Measurements from ENCODE around the gene SIGLEC6.

The SIGLEC6 gene

GRCh38 chr19:51546650-51547396 is 15.4 kb upstream of the SIGLEC6 start:
- peaks cover 0 to 27% (median 0%) of the 10 kb centered on the region in 11 experiments; a peak in 2 of 22 replicates for H4K20me1 ChIP-seq
- H3K9ac ChIP-seq, result peak overlapping the region in 8 of 11 experiments; percentile 62 to 76 (median 72); a peak in 16 of 22 replicates
- H3K9me3 ChIP-seq (replicated peaks in 1 of 11), result no peaks in the 10 kb centered on the region
- H3K36me3 ChIP-seq, result no peaks in the 10 kb centered on the region
- peak overlapping the region; percentile 70 to 97 (median 92) for H3K4me2 ChIP-seq
- TF ChIP-seq Cebpa-rat (IDR thresholded peaks at IDR 0.05), result peak in 9 of 11 experiments; percentile 53 to 94 (median 86); a peak in 18 of 22 replicates
- H3K27me3 ChIP-seq, result peaks cover 0 to 9% (median 0%) of the 10 kb centered on the region in 11 experiments; a peak in 3 of 22 replicates
- peaks cover 60 to 94% (median 79%) of the 10 kb centered on the region in 10 experiments for H3K4me1 ChIP-seq
- H3K27ac ChIP-seq, result peak overlapping the region in 9 of 11 experiments; percentile 53 to 93 (median 88); a peak in 18 of 22 replicates
- H3K4me3 ChIP-seq, result peak overlapping the region in 4 of 10 experiments; percentile 15 to 39 (median 30); a peak in 6 of 20 replicates

- peaks cover 54 to 88% (median 73%) of the 10 kb centered on the region in 10 experiments for H3K4me1 ChIP-seq
- no peak for TF ChIP-seq Cebpa-rat (IDR thresholded peaks at IDR 0.05)
- no peaks in the 10 kb centered on the region for H3K9me3 ChIP-seq (replicated peaks in 1 of 11)
- peaks cover 0 to 26% (median 0%) of the 10 kb centered on the region in 11 experiments; a peak in 2 of 22 replicates for H4K20me1 ChIP-seq
- peaks cover 0 to 13% (median 0%) of the 10 kb centered on the region in 11 experiments; a peak in 3 of 22 replicates for H3K27me3 ChIP-seq
- peak overlapping the region in 9 of 11 experiments; percentile 34 to 93 (median 88); a peak in 18 of 22 replicates for H3K27ac ChIP-seq
- peak overlapping the region; percentile 70 to 97 (median 91) for H3K4me2 ChIP-seq
- H3K9ac ChIP-seq, result peak overlapping the region in 8 of 11 experiments; percentile 33 to 76 (median 66); a peak in 13 of 22 replicates
- peak overlapping the region in 1 of 10 experiments; percentile 6; a peak in 3 of 20 replicates for H3K4me3 ChIP-seq
- H3K36me3 ChIP-seq, result no peaks in the 10 kb centered on the region
Measured at GRCh38 chr19:51546107-51546649, 14.7 kb upstream of the SIGLEC6 start.

- no peaks in the 10 kb centered on the region for H3K36me3 ChIP-seq
- peak overlapping the region in 6 of 11 experiments; percentile 14 to 97 (median 94); a peak in 9 of 22 replicates for H3K4me2 ChIP-seq
- H3K27me3 ChIP-seq, result peaks cover 0 to 13% (median 0%) of the 10 kb centered on the region in 11 experiments; a peak in 3 of 22 replicates
- H3K9ac ChIP-seq, result no peak overlapping the region
- no peak for TF ChIP-seq Cebpa-rat (IDR thresholded peaks at IDR 0.05)
- H3K4me1 ChIP-seq, result peaks cover 33 to 66% (median 52%) of the 10 kb centered on the region in 10 experiments
- no peak overlapping the region for H3K4me3 ChIP-seq
- peaks cover 0 to 26% (median 0%) of the 10 kb centered on the region in 11 experiments; a peak in 2 of 22 replicates for H4K20me1 ChIP-seq
- no peaks in the 10 kb centered on the region for H3K9me3 ChIP-seq (replicated peaks in 1 of 11)
- H3K27ac ChIP-seq, result peak overlapping the region in 6 of 11 experiments; percentile 29 to 93 (median 88); a peak in 7 of 22 replicates
Measured at GRCh38 chr19:51544038-51544437, 12.6 kb upstream of the SIGLEC6 start.

- Histone ChIP-seq H3K4me3 (no peak overlapping the region), H3K4me1 (peaks cover 20 to 53% (median 39%) of the 10 kb centered on the region in 10 experiments), H3K27ac (peak overlapping the region in 1 of 11 experiments; percentile 4; a peak in 1 of 22 replicates), H3K27me3 (peaks cover 0 to 13% (median 0%) of the 10 kb centered on the region in 11 experiments; a peak in 3 of 22 replicates), H4K20me1 (peaks cover 0 to 26% (median 0%) of the 10 kb centered on the region in 11 experiments; a peak in 2 of 22 replicates), H3K9ac (no peak overlapping the region), H3K9me3 (replicated peaks in 1 of 11) (no peaks in the 10 kb centered on the region), H3K36me3 (no peaks in the 10 kb centered on the region), H3K4me2 (peak overlapping the region in 6 of 11 experiments; percentile 5 to 55 (median 37); a peak in 8 of 22 replicates)
- no peak for TF ChIP-seq Cebpa-rat (IDR thresholded peaks at IDR 0.05)
Measured at GRCh38 chr19:51542699-51543098, 11.2 kb upstream of the SIGLEC6 start.

GRCh38 chr19:51541458-51542357 is 10.2 kb upstream of the SIGLEC6 start:
- Histone ChIP-seq H3K27me3 (peaks cover 0 to 13% (median 0%) of the 10 kb centered on the region in 11 experiments; a peak in 3 of 22 replicates), H3K36me3 (no peaks in the 10 kb centered on the region), H3K27ac (peak overlapping the region in 2 of 11 experiments; percentile 4 to 38; a peak in 2 of 22 replicates), H3K4me1 (peaks cover 11 to 43% (median 29%) of the 10 kb centered on the region in 10 experiments), H3K4me2 (no peak overlapping the region), H3K9me3 (replicated peaks in 1 of 11) (no peaks in the 10 kb centered on the region), H4K20me1 (peaks cover 0 to 22% (median 0%) of the 10 kb centered on the region in 11 experiments; a peak in 2 of 22 replicates), H3K9ac (no peak overlapping the region), H3K4me3 (no peak overlapping the region)
- TF ChIP-seq Cebpa-rat (IDR thresholded peaks at IDR 0.05), result no peak

- Histone ChIP-seq H3K4me2 (no peak overlapping the region), H3K27ac (no peak overlapping the region), H4K20me1 (peaks cover 0 to 13% (median 0%) of the 10 kb centered on the region in 11 experiments; a peak in 1 of 22 replicates), H3K9me3 (replicated peaks in 1 of 11) (no peaks in the 10 kb centered on the region), H3K36me3 (no peaks in the 10 kb centered on the region), H3K4me1 (peaks cover 0 to 26% (median 11%) of the 10 kb centered on the region in 10 experiments; a peak in 13 of 20 replicates), H3K9ac (no peak overlapping the region), H3K27me3 (peaks cover 0 to 10% (median 0%) of the 10 kb centered on the region in 11 experiments; a peak in 3 of 22 replicates), H3K4me3 (no peak overlapping the region)
- TF ChIP-seq Cebpa-rat (IDR thresholded peaks at IDR 0.05), result no peak
Measured at GRCh38 chr19:51539821-51540366, 8.4 kb upstream of the SIGLEC6 start.

- Histone ChIP-seq H4K20me1 (no peaks in the 10 kb centered on the region), H3K4me3 (no peak overlapping the region), H3K4me1 (peaks cover 13 to 18% (median 16%) of the 10 kb centered on the region in 10 experiments), H3K4me2 (no peak overlapping the region), H3K9ac (no peak overlapping the region), H3K9me3 (replicated peaks in 1 of 11) (no peaks in the 10 kb centered on the region), H3K27ac (no peak overlapping the region), H3K27me3 (no peaks in the 10 kb centered on the region), H3K36me3 (no peaks in the 10 kb centered on the region)
- no peak for TF ChIP-seq Cebpa-rat (IDR thresholded peaks at IDR 0.05)
Measured at GRCh38 chr19:51535535-51535934, 4.1 kb upstream of the SIGLEC6 start.

- H3K36me3 ChIP-seq, result no peaks in the 10 kb centered on the region
- no peak overlapping the region for H3K9ac ChIP-seq
- H3K9me3 ChIP-seq (replicated peaks in 1 of 11), result no peaks in the 10 kb centered on the region
- H3K4me3 ChIP-seq, result no peak overlapping the region
- TF ChIP-seq Cebpa-rat (IDR thresholded peaks at IDR 0.05), result no peak
- H3K4me1 ChIP-seq, result peaks cover 13 to 21% (median 16%) of the 10 kb centered on the region in 10 experiments
- no peaks in the 10 kb centered on the region for H4K20me1 ChIP-seq
- H3K27me3 ChIP-seq, result no peaks in the 10 kb centered on the region
- peak overlapping the region in 9 of 11 experiments; percentile 69 to 90 (median 80); a peak in 8 of 22 replicates for H3K4me2 ChIP-seq
- peak overlapping the region in 5 of 11 experiments; percentile 16 to 66 (median 52); a peak in 6 of 22 replicates for H3K27ac ChIP-seq
Measured at GRCh38 chr19:51530616-51531015, 854 bp downstream of the SIGLEC6 start.
